DMS 273 (cell line): Measurements from ENCODE around the gene C1orf74.

Experiments used
- DNase-seq: peaks from one replicate; lab custom pipeline; 2025; ENCODE audit not compliant: unreplicated experiment; lab: John Stamatoyannopoulos, UW

Gene C1orf74

DNA sequence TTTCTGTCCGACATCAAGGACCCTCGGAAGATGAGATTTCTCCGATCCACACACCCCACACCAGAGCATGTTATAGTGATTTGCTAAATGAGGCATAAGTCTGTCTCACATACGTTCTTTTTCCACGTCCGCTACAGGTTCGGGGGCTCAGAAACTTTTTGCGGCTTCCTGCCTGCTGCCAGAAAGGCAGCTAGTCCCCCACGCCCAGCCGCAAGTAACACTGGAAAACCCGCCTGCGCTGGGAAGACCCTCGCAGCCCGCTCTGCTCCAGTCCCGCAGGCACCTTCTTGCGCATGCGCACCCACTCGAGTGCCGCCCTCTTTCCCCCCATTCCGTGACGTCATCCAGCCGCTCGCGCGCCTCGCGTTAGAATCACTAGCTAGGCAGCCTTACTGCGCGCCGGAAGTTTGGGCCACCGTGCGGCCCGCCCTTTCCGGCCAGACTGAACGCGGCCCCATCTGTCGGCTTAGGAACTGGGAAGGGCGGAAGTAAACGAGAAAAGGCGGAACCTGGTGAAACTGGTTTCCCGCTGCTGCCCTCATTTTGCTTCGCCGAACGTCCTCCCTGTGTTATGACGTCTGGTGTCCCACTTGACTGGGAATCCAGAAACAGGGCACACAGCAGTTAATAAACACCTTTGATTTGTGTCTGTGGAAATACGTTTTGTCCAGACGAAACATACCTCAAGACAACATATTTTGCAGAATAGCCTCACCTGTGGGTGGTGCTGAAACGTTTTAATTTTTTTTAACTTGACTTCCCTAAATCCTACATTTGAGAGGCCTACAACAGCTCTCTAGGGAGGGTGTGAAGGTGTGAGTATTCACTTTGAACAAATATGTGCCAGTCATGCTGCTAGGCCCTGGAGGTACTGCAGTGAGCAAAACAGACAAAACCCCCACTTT, at the start of gene C1orf74:
TSS of gene C1orf74 (minus strand) at position 295 of the 905 bp plus-strand sequence. CDS start 925 bp downstream, outside the sequence.
- DNase-seq: peak; percentile 100

- DNase-seq: no peak
Observed at GRCh38 chr1:209831615-209832014, 47.3 kb upstream of the C1orf74 start.

DNA sequence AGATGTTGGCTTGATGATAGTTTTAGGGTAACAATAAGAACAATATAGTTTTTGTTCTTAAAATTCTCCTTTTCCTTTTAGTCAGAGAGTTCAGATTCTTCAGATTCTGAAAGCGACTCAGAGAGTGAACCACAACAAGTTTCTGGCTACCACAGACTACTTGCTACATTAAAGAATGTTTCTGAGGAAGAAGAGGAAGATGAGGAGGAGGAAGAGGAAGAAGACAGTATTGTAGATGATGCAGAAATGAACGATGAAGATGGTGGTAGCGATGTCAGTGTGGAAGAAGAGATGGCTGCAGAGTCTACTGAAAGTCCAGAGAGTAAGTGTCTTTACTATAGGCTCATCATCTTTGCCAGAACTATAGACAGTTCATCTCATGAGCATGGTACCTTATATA, 46.4 kb upstream of the C1orf74 start:
- DNase-seq: no peak

- no peak for DNase-seq
Observed at GRCh38 chr1:209829716-209830115, 45.4 kb upstream of the C1orf74 start.

DNA sequence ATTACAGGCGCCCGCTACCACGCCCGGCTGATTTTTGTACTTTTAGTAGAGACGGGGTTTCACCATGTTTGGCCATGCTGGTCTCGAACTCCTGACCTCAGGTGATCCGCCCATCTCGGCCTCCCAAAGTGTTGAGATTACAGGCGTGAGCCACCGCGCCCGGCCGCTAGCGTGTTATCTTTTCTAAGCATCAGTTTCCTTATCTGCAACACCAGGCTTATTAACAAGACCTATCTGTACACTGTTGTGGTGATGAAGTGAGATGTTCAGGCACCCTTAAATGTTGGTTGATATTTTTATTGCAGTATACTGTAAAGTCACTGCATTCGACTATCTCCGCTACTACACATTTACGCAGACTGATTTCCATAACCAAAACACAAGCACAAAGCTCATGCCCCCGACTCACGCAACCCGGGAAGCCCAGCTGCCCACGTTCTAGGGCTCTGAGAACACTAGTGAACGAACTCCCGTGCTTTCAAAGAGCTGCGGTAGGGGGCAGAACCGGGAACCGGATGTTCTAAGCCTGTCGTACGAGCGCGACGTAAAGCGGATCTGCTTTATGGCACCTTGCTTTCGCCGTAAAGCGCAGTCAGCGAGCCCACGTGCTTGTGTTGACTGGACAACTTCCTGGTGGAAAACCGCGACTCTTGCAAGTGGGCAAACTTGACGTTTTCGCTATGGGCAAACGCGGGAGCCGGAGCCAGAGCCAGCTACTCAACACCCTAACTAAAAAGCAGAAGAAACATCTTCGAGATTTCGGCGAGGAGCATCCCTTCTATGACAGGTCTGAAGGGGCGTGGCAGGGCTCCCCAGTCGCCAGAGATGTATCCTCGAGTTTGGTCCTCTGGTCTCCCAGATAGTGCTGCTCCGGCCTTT, 43.3 kb upstream of the C1orf74 start, which contains the start of gene UTP25:
TSS of gene UTP25 (plus strand) at position 589 of the 879 bp plus-strand sequence. CDS start at position 681, 92 bp downstream.
- peak; percentile 99 for DNase-seq

DNA sequence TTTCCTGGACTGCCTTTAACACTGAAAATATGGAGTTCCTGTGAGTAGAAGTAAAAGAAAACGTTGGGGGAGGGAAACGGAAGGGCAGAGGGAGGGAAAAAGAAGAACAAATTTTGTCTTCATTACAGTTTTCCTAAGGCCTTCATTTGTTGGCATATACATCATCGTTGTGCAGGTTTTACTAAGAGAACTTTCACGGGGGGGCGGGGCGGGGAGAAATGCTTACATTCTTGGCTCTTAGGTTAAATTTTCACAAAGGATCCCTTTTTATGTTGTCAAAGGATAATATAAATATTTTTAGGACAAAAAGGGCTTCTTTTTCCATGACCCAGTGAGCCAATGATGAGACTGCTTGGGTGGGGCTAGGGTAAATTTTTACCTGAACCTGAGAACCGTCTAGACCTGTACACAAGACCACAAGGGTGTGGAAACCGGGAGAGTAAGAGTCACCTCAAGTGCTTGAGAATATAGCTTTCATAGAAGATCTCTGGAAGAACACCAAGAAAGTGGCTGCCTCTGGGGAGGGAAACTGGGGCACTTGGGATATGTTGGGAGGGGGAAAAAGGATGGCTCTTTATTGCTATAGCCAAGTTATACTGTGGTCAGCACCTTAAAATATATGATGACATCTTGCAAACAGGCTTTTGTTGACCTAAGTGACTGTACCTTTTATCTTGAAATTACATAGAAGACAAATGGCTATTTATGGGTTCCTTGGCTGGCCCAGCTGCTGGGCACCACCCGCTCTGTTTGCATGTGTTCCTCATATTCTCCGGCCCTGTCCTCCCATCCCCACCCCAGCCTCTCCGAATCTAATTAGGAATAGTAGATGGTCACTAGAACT, 41.5 kb upstream of the C1orf74 start:
- peak; percentile 86 for DNase-seq

DNA sequence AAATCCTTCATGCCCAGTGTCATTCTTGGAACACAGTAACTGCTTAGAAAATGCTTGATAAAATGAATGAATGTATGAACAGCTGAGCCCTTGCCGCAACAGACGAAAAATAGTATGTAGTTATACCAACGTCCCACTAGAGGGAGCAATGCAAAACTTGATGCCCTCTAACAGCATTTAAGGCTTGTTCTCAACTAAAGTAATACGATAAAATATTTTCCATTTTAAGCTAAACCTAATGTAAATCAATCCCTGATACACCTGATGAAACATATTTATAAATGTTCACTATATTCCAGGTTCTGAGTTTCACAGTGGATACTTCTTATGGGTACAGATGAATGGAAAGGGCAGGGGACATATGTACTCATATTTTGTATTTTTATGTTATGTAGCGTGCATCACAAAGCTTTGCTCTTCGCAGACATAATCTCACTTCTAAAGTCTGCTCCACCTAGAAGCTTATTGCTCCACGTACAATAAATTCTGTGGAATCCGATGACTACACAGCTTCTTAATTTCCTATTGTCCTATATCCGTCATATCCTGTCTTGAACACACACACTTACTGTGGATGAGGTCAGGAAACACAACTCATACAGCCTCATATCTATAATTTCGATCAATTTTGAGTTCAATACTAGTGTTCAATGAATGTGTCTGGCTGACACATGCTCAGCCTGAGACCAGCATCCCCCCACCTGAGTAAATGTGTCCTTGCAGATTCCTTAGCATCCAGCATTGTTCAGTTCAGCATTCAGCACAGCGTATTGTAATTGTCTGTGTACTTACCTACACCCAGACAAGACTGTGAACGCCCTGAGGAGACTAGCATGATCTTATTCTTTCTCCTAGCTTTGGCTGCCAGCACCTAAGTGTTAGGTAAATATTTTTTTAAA, 39.0 kb upstream of the C1orf74 start:
- peak; percentile 79 for DNase-seq

DNA sequence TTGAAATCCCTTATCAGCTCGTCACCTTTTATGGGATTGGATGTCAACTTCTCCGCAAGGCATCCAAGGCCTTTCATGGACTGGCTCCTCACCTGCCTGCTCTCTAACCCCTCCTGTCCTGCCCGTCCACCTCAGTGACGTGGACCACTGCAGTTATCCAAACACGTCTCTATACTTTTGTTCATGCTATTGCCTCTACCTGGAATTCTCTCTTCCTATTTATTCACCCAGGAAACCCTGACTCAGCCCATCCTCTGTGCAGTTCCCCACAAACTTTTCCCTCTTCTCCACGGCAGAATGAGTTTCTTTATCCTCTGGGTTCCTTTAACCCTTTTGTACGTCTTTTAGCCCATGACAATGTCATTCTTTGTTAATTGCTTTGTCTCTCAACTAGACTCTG, 38.3 kb upstream of the C1orf74 start:
- DNase-seq: no peak

DNA sequence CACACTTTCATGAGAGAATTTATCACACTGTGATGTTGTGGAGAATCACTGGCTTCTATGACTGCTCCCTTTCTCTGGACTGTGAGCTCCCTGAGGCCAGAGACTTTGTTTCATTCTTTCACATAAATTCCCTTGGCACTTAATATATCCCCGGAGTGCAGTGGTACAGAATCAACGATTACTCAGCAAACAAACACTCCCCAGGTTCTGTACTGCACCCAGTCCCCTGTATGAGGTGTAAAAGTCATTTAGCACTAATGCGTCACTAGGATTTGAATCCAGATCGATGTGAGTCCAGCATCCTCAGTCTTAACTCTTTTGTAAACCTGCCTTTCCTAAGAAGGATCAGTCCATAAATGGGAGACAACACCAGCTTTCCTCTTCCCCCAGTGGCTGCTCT, 36.6 kb upstream of the C1orf74 start:
- DNase-seq: no peak

- DNase-seq: no peak
Observed at GRCh38 chr1:209819058-209819457, 34.7 kb upstream of the C1orf74 start.

DNA sequence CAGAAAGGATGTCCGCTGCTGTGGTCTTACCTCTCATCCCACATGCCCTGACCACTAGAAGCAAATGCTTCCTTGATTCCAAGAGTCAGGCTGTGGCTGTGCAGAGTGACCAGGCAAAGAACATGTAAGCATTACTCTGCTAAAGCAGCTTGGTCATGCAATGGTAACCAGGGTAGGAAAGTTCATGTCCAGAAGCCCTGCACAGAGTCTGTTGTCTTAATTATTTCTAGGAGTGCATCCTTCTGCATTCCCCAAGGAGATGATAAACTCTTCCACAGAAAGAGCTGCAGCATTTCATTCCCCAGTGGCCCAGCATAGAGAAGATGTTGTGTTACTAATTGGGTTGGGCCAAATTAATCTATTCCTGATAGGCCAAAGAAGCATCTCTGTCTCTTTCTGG, 33.3 kb upstream of the C1orf74 start:
- DNase-seq: no peak

DNA sequence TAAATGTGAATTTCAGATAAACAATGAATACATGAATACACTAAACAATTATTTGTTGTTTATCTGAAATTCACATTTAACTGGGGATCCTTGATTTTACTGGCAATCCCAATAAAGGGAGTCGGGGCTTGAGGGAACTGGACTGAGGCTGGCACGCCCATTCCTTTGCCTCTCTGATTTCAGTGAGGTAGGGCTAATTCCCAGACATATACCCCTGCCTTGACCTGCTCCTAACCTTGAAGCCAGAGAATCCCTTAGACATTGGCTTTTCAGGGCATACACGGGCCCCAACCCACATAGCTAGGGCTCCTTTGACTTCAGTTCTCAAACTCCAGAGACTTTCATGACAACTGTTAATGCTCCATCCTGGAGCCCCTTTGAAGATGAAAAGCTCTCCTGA, 32.6 kb upstream of the C1orf74 start:
- DNase-seq: no peak

DNA sequence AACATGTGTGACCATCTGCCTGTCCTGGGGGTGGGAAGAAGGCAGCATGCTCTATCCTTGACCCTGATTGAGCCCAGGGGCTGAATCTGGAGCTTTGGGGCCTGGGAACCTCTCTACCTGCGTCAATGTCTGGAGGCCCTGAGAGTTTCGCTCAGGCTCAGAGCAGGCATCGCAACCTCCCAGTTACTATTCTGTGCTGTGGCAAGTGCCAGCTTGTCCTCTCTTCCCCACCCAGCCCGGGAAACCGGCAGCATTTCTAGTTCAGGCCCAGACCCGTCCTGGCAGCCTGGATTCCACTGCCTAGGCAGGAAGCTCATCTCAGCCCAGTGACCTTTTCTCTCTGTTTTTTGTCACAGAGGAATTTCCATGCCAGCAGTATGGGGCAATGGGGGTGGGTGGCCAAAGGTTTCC, 31.6 kb upstream of the C1orf74 start:
- peak; percentile 82 for DNase-seq

GRCh38 chr1:209815490-209815889, 31.1 kb upstream of the C1orf74 start:
- no peak for DNase-seq

DNA sequence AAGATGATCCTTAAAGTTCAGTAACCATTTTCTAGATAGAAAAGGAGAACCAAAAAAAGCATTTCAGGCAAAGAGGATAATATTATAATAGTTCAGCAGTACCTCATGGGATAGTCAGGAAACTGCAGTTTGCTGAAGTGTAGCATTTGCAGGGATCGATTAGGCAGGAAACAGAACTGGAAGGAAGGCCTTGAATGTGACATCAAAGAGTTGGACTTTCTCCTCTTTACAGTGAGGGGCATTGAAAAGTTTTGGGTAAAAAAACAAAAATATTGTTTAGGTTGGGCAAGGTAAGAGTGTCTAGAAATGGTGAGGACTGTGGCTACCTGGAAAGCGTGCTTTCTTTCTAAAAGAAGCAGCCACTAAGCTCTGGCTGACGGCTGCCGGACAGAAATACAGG, 29.5 kb upstream of the C1orf74 start:
- DNase-seq: no peak

DNA sequence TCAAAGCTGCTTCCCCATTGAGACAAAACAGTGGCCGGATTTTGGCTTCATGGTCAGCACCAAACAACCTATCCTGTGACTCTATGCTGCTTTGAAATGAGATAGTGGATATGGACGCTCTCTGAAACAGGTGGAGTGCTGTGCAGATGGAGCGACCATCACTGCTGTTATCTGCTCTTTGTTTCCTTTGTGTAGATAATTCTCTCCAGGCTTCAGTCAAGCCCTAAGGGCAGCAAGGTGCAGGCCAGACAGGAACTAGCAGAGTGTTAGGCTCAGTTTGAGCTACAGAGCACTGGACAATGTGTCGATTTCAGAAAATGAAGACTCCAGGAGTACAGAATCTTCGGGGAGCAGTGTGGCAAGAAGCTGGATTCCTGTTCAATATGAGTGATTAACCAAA, 26.4 kb upstream of the C1orf74 start:
- DNase-seq: no peak

DNA sequence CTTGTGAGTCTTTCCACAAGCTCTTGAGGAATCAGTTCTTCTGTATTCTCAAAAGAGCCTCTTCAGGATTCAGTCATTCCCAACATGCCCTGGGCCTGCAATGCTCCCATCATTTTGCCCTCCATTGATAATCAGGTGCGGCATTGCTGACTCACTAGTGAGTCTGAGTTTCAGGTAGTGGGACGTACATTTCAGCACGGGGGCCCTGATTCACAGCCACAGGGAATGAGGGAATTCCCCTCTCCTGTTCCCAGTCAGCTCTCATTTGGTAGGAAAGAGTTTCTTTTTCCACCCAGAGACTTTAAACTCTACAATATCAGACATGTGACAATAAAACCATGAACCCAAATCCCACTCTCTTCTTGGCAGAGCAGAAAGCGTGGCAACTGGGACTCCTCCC, 25.3 kb upstream of the C1orf74 start:
- DNase-seq: no peak

- DNase-seq: peak; percentile 88
Observed at GRCh38 chr1:209808059-209808581, 23.8 kb upstream of the C1orf74 start.

- DNase-seq: peak; percentile 37
Observed at GRCh38 chr1:209807509-209807908, 23.1 kb upstream of the C1orf74 start.
